Stimulated activated CD4-positive, alpha-beta T cell treated with anti-CD3 and anti-CD28 coated beads, Interleukin-2, amount 100 ng/mL, for 48 hours (primary cell): ENCODE measurements around the gene CEP68.
"Not testable (repeated sequence)": the region's sequence is repeated elsewhere in the genome, so short reads cannot be mapped to it uniquely, and the experiment has no call there.

ENCODE experiments used
- DNase-seq, 2 donors: peaks; one replicate each; pipeline ENCODE4 v3.0.0-alpha.2; 2020

The CEP68 gene

GRCh38 chr2:65093211-65093610, 37.0 kb downstream of the CEP68 start:
- DNase-seq = no peak

GRCh38 chr2:65096948-65097347, 40.7 kb downstream of the CEP68 start:
- DNase-seq = no peak

GRCh38 chr2:65097844-65098243, 41.6 kb downstream of the CEP68 start:
- no peak for DNase-seq

DNA sequence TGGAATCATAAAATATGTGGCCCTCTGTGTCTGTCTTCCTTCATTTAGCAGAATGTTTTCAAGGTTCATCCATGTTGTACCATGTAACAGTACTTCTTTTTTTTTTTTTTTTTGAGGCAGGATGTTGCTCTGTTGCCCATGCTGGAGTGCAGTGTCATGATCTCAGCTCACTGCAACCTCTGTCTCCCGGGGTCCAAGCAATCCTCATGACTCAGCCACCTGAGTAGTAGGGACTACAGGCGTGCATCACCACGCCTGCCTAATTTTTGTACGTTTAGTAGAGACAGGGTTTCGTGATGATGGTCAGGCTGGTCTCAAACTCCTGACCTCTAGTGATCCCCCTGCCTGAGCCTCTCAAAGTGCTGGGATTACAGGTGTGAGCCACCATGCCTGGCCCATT, 42.5 kb downstream of the CEP68 start:
- no peak for DNase-seq

- DNase-seq = no peak
These were observed 44.9 kb downstream of the CEP68 start for GRCh38 chr2:65101071-65101470.

DNA sequence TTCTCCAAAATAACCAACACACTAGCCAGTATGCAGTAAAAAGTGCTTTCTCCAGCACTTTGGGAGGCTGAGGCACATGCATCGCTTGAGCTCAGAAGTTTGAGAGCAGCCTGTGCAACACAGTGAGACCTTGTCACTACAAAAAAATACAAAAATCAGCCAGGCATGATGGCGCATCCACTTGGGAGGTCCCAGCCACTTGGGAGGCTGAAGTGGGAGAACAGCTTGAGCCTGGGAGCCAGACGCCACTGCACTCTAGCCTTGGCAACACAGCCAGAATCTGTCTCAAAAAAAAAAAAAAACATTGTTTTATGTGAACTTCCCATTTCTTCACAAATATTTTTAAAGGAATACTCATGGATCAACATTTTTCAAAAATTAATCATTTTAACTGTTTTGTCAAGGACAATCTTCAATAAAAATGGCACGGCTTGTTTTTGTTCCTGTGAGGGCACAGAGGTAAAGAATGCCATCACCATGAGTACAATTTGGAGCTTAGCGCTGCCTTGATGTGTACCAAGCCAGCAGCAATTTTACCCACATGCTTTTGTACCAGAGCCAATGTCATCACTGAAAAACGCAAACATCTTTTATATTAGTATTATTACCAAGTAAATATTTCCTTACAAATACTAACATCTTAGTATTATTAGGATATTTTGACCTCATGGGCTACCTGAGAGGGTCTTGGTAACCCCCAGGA, 46.9 kb downstream of the CEP68 start:
- DNase-seq = no peak

- no peak for DNase-seq
These were observed 51.3 kb downstream of the CEP68 start for GRCh38 chr2:65107530-65107929.

GRCh38 chr2:65108780-65109179, 52.6 kb downstream of the CEP68 start:
- DNase-seq = no peak

GRCh38 chr2:65112633-65113032, 56.4 kb downstream of the CEP68 start:
- DNase-seq = no peak

GRCh38 chr2:65113229-65113628, 57.0 kb downstream of the CEP68 start:
- no peak for DNase-seq

GRCh38 chr2:65113816-65114215, 57.6 kb downstream of the CEP68 start:
- DNase-seq = no peak

DNA sequence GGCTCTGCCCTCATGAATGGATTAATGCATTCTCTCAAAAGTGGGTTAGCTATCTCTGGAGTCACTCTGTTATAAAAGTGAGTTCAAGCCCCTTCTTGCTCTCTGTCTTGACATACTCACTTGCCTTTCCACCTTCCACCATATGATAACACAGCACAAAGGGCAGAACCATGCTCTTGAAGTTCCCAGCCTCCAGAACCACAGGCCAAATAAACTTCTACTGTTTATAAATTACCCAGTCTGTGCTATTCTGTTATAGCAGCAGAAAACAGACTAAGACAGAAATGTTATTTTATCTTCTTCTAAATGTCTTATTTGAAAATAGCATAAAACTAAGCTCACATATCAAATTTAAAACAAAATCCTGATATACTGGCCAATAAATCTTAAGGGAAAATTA, 58.7 kb downstream of the CEP68 start:
- DNase-seq = no peak

- no peak for DNase-seq
These were observed 60.4 kb downstream of the CEP68 start for GRCh38 chr2:65116645-65117044.

- no peak for DNase-seq
These were observed 64.9 kb downstream of the CEP68 start for GRCh38 chr2:65120990-65121693.

GRCh38 chr2:65122313-65122712, 66.1 kb downstream of the CEP68 start:
- no peak for DNase-seq

GRCh38 chr2:65125457-65125856, 69.2 kb downstream of the CEP68 start:
- not testable (repeated sequence) for DNase-seq

- DNase-seq = no peak
These were observed 72.3 kb downstream of the CEP68 start for GRCh38 chr2:65128297-65129190.

GRCh38 chr2:65129286-65129825, 73.1 kb downstream of the CEP68 start:
- peak; percentile 25 to 30 for DNase-seq

- DNase-seq = peak; percentile 96
These were observed 73.8 kb downstream of the CEP68 start, which contains the start of gene RAB1A for GRCh38 chr2:65129826-65130663. Gene RAB1A (minus strand): TSS chr2:65130106. CDS start chr2:65129915, 191 bp downstream.

DNA sequence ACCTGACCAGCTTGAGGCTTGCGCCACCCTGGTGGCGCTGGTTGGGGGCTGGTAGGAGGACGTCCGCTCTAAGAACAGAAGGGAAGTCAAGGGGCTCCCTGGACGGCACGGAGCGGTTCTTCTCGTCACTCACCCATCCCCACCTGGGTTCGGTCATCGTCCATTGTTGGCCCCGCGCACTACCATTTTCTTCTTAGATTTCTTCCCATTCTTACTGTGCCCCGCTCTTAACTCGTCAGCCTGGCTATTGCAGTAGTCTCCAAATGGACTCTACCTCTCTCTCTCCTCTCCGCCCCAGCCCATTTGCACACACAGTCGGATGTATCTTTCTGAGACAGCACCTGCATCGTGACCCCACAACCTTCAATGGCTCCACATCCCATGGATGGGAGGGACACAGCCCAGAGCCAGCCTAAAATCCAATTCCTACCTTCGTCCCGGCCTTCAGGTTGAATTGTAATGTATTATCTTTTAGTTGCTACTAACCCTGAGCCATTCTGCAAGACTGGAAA, 74.5 kb downstream of the CEP68 start:
- no peak for DNase-seq

GRCh38 chr2:65132930-65133329, 76.7 kb downstream of the CEP68 start:
- DNase-seq = not testable (repeated sequence)

DNA sequence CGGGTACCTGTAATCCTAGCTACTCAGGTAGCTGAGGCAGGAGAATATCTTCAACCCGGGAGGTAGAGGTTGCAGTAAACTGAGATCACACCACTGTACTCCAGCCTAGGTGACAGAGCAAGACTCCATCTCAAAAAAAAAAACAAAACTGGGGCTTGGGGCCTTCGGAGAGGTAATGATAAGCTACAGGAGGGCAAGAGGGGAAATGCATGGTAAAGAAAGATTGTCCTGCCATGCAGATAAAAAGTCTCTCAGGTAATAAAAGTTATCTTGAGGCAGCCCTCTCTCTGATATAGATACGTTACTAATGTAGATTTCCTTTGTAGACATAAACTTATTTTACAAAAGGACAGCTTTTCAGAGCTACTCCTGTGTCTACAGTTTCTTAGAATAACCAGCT, 77.4 kb downstream of the CEP68 start:
- DNase-seq = no peak
